Activated naive CD4-positive, alpha-beta T cell treated with anti-CD3 and anti-CD28 coated beads, Interleukin-2, amount 10 ng/mL, durations not matched to agents 7 days and 5 days (primary cell): ENCODE data around the gene KCNT2.
"Not testable (repeated sequence)": the region's sequence is repeated elsewhere in the genome, so short reads cannot be mapped to it uniquely, and the experiment has no call there.

ENCODE experiments used
- CTCF ChIA-PET: fragments of 350-600 bp; sonication (Branson Sonifier 250); formaldehyde crosslinking; loops from one replicate; lab custom pipeline; 2021; ENCODE audit warnings: antibody characterized with exemption; lab: Charles Lee
- DNase-seq: peaks from one replicate; pipeline ENCODE4 v3.0.0-alpha.2; 2020
- H3K27ac Mint-ChIP-seq: one replicate; pipeline ENCODE4 v1.8.0; 2021; ENCODE audit warnings: mild to moderate bottlenecking, moderate library complexity, mixed read lengths
- H3K27me3 Mint-ChIP-seq: one replicate; pipeline ENCODE4 v1.8.0; 2021; ENCODE audit warnings: mild to moderate bottlenecking, mixed read lengths
- H3K36me3 Mint-ChIP-seq: one replicate; pipeline ENCODE4 v1.8.0; 2021; ENCODE audit warnings: mixed read lengths
- H3K4me1 Mint-ChIP-seq: one replicate; pipeline ENCODE4 v1.8.0; 2021; ENCODE audit warnings: mixed read lengths
- H3K4me3 Mint-ChIP-seq: one replicate; pipeline ENCODE4 v1.8.0; 2021; ENCODE audit warnings: mild to moderate bottlenecking, moderate library complexity, mixed read lengths
- H3K9me3 Mint-ChIP-seq: one replicate; pipeline ENCODE4 v1.8.0; 2021; ENCODE audit warnings: mixed read lengths

Gene KCNT2

GRCh38 chr1:196516373-196516772, 91.9 kb downstream of the KCNT2 start:
- Mint-ChIP-seq H3K9me3 (peaks cover 2% of the 10 kb centered on the region), H3K4me3 (no peak overlapping the region), H3K27ac (no peak overlapping the region), H3K36me3 (no peaks in the 10 kb centered on the region), H3K27me3 (no peaks in the 10 kb centered on the region), H3K4me1 (no peaks in the 10 kb centered on the region)
- no peak for DNase-seq
- CTCF ChIA-PET, result no interaction called here

GRCh38 chr1:196515904-196516303, 92.3 kb downstream of the KCNT2 start:
- no peak for DNase-seq
- Mint-ChIP-seq H3K9me3 (peaks cover 2% of the 10 kb centered on the region), H3K36me3 (no peaks in the 10 kb centered on the region), H3K27me3 (no peaks in the 10 kb centered on the region), H3K27ac (no peak overlapping the region), H3K4me1 (no peaks in the 10 kb centered on the region), H3K4me3 (no peak overlapping the region)
- CTCF ChIA-PET, result no interaction called here

- no peak overlapping the region for H3K4me3 Mint-ChIP-seq
- H3K36me3 Mint-ChIP-seq, result no peaks in the 10 kb centered on the region
- no peak overlapping the region for H3K27ac Mint-ChIP-seq
- no peak for DNase-seq
- H3K9me3 Mint-ChIP-seq, result peaks cover 2% of the 10 kb centered on the region
- H3K27me3 Mint-ChIP-seq, result no peaks in the 10 kb centered on the region
- no peaks in the 10 kb centered on the region for H3K4me1 Mint-ChIP-seq
- CTCF ChIA-PET, result no interaction called here
Observed at GRCh38 chr1:196513821-196514220, 94.4 kb downstream of the KCNT2 start.

- Mint-ChIP-seq H3K4me3 (no peak overlapping the region), H3K27me3 (no peaks in the 10 kb centered on the region), H3K9me3 (no peaks in the 10 kb centered on the region), H3K4me1 (no peaks in the 10 kb centered on the region), H3K36me3 (no peaks in the 10 kb centered on the region), H3K27ac (no peak overlapping the region)
- CTCF ChIA-PET, result no interaction called here
- no peak for DNase-seq
Observed at GRCh38 chr1:196510451-196510850, 97.8 kb downstream of the KCNT2 start.

GRCh38 chr1:196504224-196504623, 104.0 kb downstream of the KCNT2 start:
- DNase-seq, H3K4me1 Mint-ChIP-seq, H3K27me3 Mint-ChIP-seq, H3K27ac Mint-ChIP-seq, CTCF ChIA-PET, H3K4me3 Mint-ChIP-seq, H3K9me3 Mint-ChIP-seq, H3K36me3 Mint-ChIP-seq: not testable (repeated sequence)

GRCh38 chr1:196502437-196502836, 105.8 kb downstream of the KCNT2 start:
- Mint-ChIP-seq H3K36me3 (no peaks in the 10 kb centered on the region), H3K27ac (no peak overlapping the region), H3K4me1 (no peaks in the 10 kb centered on the region), H3K9me3 (peaks cover 4% of the 10 kb centered on the region), H3K4me3 (no peak overlapping the region), H3K27me3 (no peaks in the 10 kb centered on the region)
- CTCF ChIA-PET, result no interaction called here
- no peak for DNase-seq

GRCh38 chr1:196501760-196502428, 106.3 kb downstream of the KCNT2 start:
- DNase-seq, result no peak
- Mint-ChIP-seq H3K9me3 (peaks cover 4% of the 10 kb centered on the region), H3K4me1 (no peaks in the 10 kb centered on the region), H3K27ac (no peak overlapping the region), H3K36me3 (no peaks in the 10 kb centered on the region), H3K27me3 (no peaks in the 10 kb centered on the region), H3K4me3 (no peak overlapping the region)
- CTCF ChIA-PET, result no interaction called here

- no peak overlapping the region for H3K27ac Mint-ChIP-seq
- CTCF ChIA-PET, result no interaction called here
- H3K27me3 Mint-ChIP-seq, result no peaks in the 10 kb centered on the region
- no peaks in the 10 kb centered on the region for H3K9me3 Mint-ChIP-seq
- no peaks in the 10 kb centered on the region for H3K4me1 Mint-ChIP-seq
- DNase-seq, result no peak
- H3K36me3 Mint-ChIP-seq, result no peaks in the 10 kb centered on the region
- no peak overlapping the region for H3K4me3 Mint-ChIP-seq
Observed at GRCh38 chr1:196497817-196498216, 110.4 kb downstream of the KCNT2 start.

- Mint-ChIP-seq H3K9me3 (no peaks in the 10 kb centered on the region), H3K4me3 (no peak overlapping the region), H3K36me3 (no peaks in the 10 kb centered on the region), H3K4me1 (no peaks in the 10 kb centered on the region), H3K27me3 (no peaks in the 10 kb centered on the region), H3K27ac (no peak overlapping the region)
- CTCF ChIA-PET, result no interaction called here
- no peak for DNase-seq
Observed at GRCh38 chr1:196494766-196495165, 113.5 kb downstream of the KCNT2 start.

GRCh38 chr1:196493881-196494280, 114.4 kb downstream of the KCNT2 start:
- H3K27me3 Mint-ChIP-seq, result no peaks in the 10 kb centered on the region

GRCh38 chr1:196488579-196488978, 119.7 kb downstream of the KCNT2 start:
- H3K4me1 Mint-ChIP-seq, result no peaks in the 10 kb centered on the region
- CTCF ChIA-PET, result no interaction called here
- no peaks in the 10 kb centered on the region for H3K36me3 Mint-ChIP-seq
- no peak for DNase-seq
- H3K27me3 Mint-ChIP-seq, result no peaks in the 10 kb centered on the region
- no peak overlapping the region for H3K4me3 Mint-ChIP-seq
- peaks cover 3% of the 10 kb centered on the region for H3K9me3 Mint-ChIP-seq
- no peak overlapping the region for H3K27ac Mint-ChIP-seq

More at GRCh38 chr1:196493881-196494280, 114.4 kb downstream of the KCNT2 start:
- Mint-ChIP-seq H3K4me1 (no peaks in the 10 kb centered on the region), H3K27ac (no peak overlapping the region), H3K4me3 (no peak overlapping the region), H3K36me3 (no peaks in the 10 kb centered on the region), H3K9me3 (no peaks in the 10 kb centered on the region)
- CTCF ChIA-PET, result no interaction called here
- no peak for DNase-seq

GRCh38 chr1:196486346-196486745, 121.9 kb downstream of the KCNT2 start:
- H3K9me3 Mint-ChIP-seq, result peaks cover 3% of the 10 kb centered on the region
- no peak for DNase-seq
- CTCF ChIA-PET, result no interaction called here
- no peaks in the 10 kb centered on the region for H3K27me3 Mint-ChIP-seq
- no peaks in the 10 kb centered on the region for H3K36me3 Mint-ChIP-seq
- H3K27ac Mint-ChIP-seq, result no peak overlapping the region
- H3K4me3 Mint-ChIP-seq, result no peak overlapping the region
- H3K4me1 Mint-ChIP-seq, result no peaks in the 10 kb centered on the region

GRCh38 chr1:196481616-196482015, 126.6 kb downstream of the KCNT2 start:
- Mint-ChIP-seq H3K27ac (no peak overlapping the region), H3K9me3 (peaks cover 3% of the 10 kb centered on the region), H3K4me3 (no peak overlapping the region), H3K4me1 (no peaks in the 10 kb centered on the region), H3K27me3 (no peaks in the 10 kb centered on the region), H3K36me3 (no peaks in the 10 kb centered on the region)
- DNase-seq, result no peak
- CTCF ChIA-PET, result no interaction called here

- CTCF ChIA-PET, result no interaction called here
- no peak for DNase-seq
Observed at GRCh38 chr1:196477262-196477661, 131.0 kb downstream of the KCNT2 start.

GRCh38 chr1:196467230-196467925, 140.9 kb downstream of the KCNT2 start:
- no peak overlapping the region for H3K27ac Mint-ChIP-seq
- no peaks in the 10 kb centered on the region for H3K36me3 Mint-ChIP-seq
- no peaks in the 10 kb centered on the region for H3K27me3 Mint-ChIP-seq
- CTCF ChIA-PET, result no interaction called here
- DNase-seq, result no peak
- no peaks in the 10 kb centered on the region for H3K9me3 Mint-ChIP-seq
- H3K4me3 Mint-ChIP-seq, result no peak overlapping the region
- H3K4me1 Mint-ChIP-seq, result no peaks in the 10 kb centered on the region

More at GRCh38 chr1:196477262-196477661, 131.0 kb downstream of the KCNT2 start:
- Mint-ChIP-seq H3K36me3 (no peaks in the 10 kb centered on the region), H3K4me3 (no peak overlapping the region), H3K27ac (no peak overlapping the region), H3K9me3 (peaks cover 1% of the 10 kb centered on the region), H3K27me3 (no peaks in the 10 kb centered on the region), H3K4me1 (no peaks in the 10 kb centered on the region)
